Pons (tissue), 1 donor: ENCODE measurements around the gene C10orf67.
"Not testable (repeated sequence)": the region's sequence is repeated elsewhere in the genome, so short reads cannot be mapped to it uniquely, and the experiment has no call there.

ENCODE experiments used
- DNase-seq: peaks from one replicate; pipeline ENCODE4 v3.0.0-alpha.2; 2016; ENCODE audit warnings: low spot score

The C10orf67 gene

GRCh38 chr10:23344241-23344841 lies at the start of gene C10orf67:
C10orf67 (minus strand) TSS chr10:23344797; CDS start chr10:23344774, 23 bp downstream.
- DNase-seq: peak; percentile 48

- DNase-seq: no peak
Observed at GRCh38 chr10:23391821-23392220, 47.2 kb upstream of the C10orf67 start.

GRCh38 chr10:23390809-23391208 lies 46.2 kb upstream of the C10orf67 start:
- DNase-seq: no peak

GRCh38 chr10:23390408-23390807 lies 45.8 kb upstream of the C10orf67 start:
- DNase-seq: not testable (repeated sequence)

GRCh38 chr10:23387516-23387915 lies 42.9 kb upstream of the C10orf67 start:
- DNase-seq: not testable (repeated sequence)

- DNase-seq: no peak
Observed at GRCh38 chr10:23386052-23386451, 41.5 kb upstream of the C10orf67 start.

GRCh38 chr10:23384364-23384763 lies 39.8 kb upstream of the C10orf67 start:
- DNase-seq: no peak

- no peak for DNase-seq
Observed at GRCh38 chr10:23383637-23384036, 39.0 kb upstream of the C10orf67 start.

GRCh38 chr10:23381298-23382040 lies 36.9 kb upstream of the C10orf67 start:
- no peak for DNase-seq

GRCh38 chr10:23379686-23380085 lies 35.1 kb upstream of the C10orf67 start:
- DNase-seq: peak; percentile 15

- peak; percentile 68 for DNase-seq
Observed at GRCh38 chr10:23376229-23376655, 31.6 kb upstream of the C10orf67 start.

GRCh38 chr10:23375366-23375765 lies 30.8 kb upstream of the C10orf67 start:
- no peak for DNase-seq

GRCh38 chr10:23373156-23373555 lies 28.6 kb upstream of the C10orf67 start:
- DNase-seq: no peak

- no peak for DNase-seq
Observed at GRCh38 chr10:23371073-23371472, 26.5 kb upstream of the C10orf67 start.

GRCh38 chr10:23370106-23370505 lies 25.5 kb upstream of the C10orf67 start:
- DNase-seq: no peak

GRCh38 chr10:23368816-23369640 lies 24.4 kb upstream of the C10orf67 start:
- DNase-seq: no peak

GRCh38 chr10:23367896-23368595 lies 23.4 kb upstream of the C10orf67 start:
- DNase-seq: no peak

GRCh38 chr10:23365417-23366030 lies 20.9 kb upstream of the C10orf67 start:
- DNase-seq: not testable (repeated sequence)

- DNase-seq: no peak
Observed at GRCh38 chr10:23364378-23364777, 19.8 kb upstream of the C10orf67 start.

- no peak for DNase-seq
Observed at GRCh38 chr10:23363793-23364135, 19.2 kb upstream of the C10orf67 start.

GRCh38 chr10:23362879-23363792 lies 18.5 kb upstream of the C10orf67 start:
- no peak for DNase-seq
